HEK293 (cell line): Measurements from ENCODE around the gene CUL1.

Source experiments
- CTCF ChIA-PET: fragments of 350-600 bp; formaldehyde crosslinking; extraction: SDS; loops from one replicate; lab custom pipeline; 2021; ENCODE audit warnings: antibody characterized with exemption; lab: Yijun Ruan, JAX
- POLR2A ChIA-PET: fragments of 300-600 bp; formaldehyde crosslinking; extraction: SDS; loops from one replicate; lab custom pipeline; 2020; ENCODE audit warnings: antibody characterized with exemption, inconsistent platforms; lab: Yijun Ruan, JAX
- H3K27ac ChIP-seq: fragments of 200-500 bp; sonication (Bioruptor generic); 2 replicates; pipeline ENCODE4 v1.5.1; 2014; ENCODE audit warnings: low read depth, low read length, control low read depth, inconsistent platforms; ENCODE audit errors: extremely low read depth
- H3K36me3 ChIP-seq, 2 experiments: fragments of 200-500 bp in 1 of 2; sonication (Bioruptor generic) in 1 of 2; 1 replicate in 1 of 2; 2 replicates in 1 of 2; pipeline ENCODE4 v1.5.1; 2014 to 2017; ENCODE audit warnings: inconsistent platforms in 2 of 2, low read length in 2 of 2; ENCODE audit not compliant: control insufficient read depth in 2 of 2, insufficient read depth in 1 of 2
- H3K4me1 ChIP-seq: fragments of 200-500 bp; sonication (Bioruptor generic); 2 replicates; pipeline ENCODE4 v1.5.1; 2014; ENCODE audit warnings: mild to moderate bottlenecking, low read length, inconsistent platforms; ENCODE audit not compliant: control insufficient read depth, insufficient read depth
- H3K4me3 ChIP-seq: 2 replicates; pipeline ENCODE4 v1.5.1; 2011; ENCODE audit warnings: low read depth, mild to moderate bottlenecking, control low read depth, low read length, moderate library complexity
- H3K9me3 ChIP-seq: fragments of 200-500 bp; sonication (Bioruptor generic); 2 replicates; pipeline ENCODE4 v1.5.1; 2014; ENCODE audit warnings: low read depth, low read length, inconsistent platforms; ENCODE audit not compliant: control insufficient read depth, insufficient read depth
- GLIS1 ChIP-seq: fragments of 450-650 bp; formaldehyde crosslinking; IDR thresholded peaks from 2 replicates; pipeline ENCODE4 v1.5.1; 2016; ENCODE audit warnings: missing biosample characterization, missing genetic modification characterization
- HOXA7 ChIP-seq: sonication (generic); formaldehyde crosslinking; IDR thresholded peaks from 2 replicates; pipeline ENCODE4 v1.8.1; 2022; ENCODE audit warnings: missing genetic modification reagents, borderline replicate concordance
- IKZF3 ChIP-seq: fragments of 450-650 bp; IDR thresholded peaks from 2 replicates; pipeline ENCODE4 v1.5.0; 2018; ENCODE audit warnings: missing biosample characterization, mild to moderate bottlenecking, missing genetic modification characterization, moderate library complexity
- SCRT1 ChIP-seq: fragments of 450-650 bp; formaldehyde crosslinking; IDR thresholded peaks from 2 replicates; pipeline ENCODE4 v1.5.1; 2016; ENCODE audit warnings: missing biosample characterization, missing genetic modification characterization, borderline replicate concordance
- SCRT2 ChIP-seq: fragments of 450-650 bp; formaldehyde crosslinking; IDR thresholded peaks from 2 replicates; pipeline ENCODE4 v1.5.1; 2016; ENCODE audit warnings: missing biosample characterization, missing genetic modification characterization
- SP3 ChIP-seq: fragments of 450-650 bp; formaldehyde crosslinking; IDR thresholded peaks from 2 replicates; pipeline ENCODE4 v1.5.1; 2016; ENCODE audit warnings: missing biosample characterization, missing genetic modification characterization
- ZBTB17 ChIP-seq: fragments of 450-650 bp; formaldehyde crosslinking; IDR thresholded peaks from 2 replicates; pipeline ENCODE4 v1.5.1; 2016; ENCODE audit warnings: missing biosample characterization, missing genetic modification characterization
- ZEB2 ChIP-seq: fragments of 450-650 bp; formaldehyde crosslinking; IDR thresholded peaks from 2 replicates; pipeline ENCODE4 v1.5.1; 2016; ENCODE audit warnings: missing biosample characterization, missing genetic modification characterization
- ZIC2 ChIP-seq: fragments of 450-650 bp; formaldehyde crosslinking; IDR thresholded peaks from 2 replicates; pipeline ENCODE4 v1.5.1; 2016; ENCODE audit warnings: missing biosample characterization, missing genetic modification characterization
- ZNF114 ChIP-seq: fragments of 450-650 bp; formaldehyde crosslinking; IDR thresholded peaks from 2 replicates; pipeline ENCODE4 v1.5.0; 2017; ENCODE audit warnings: missing biosample characterization, missing genetic modification characterization
- ZNF121 ChIP-seq: fragments of 450-650 bp; formaldehyde crosslinking; IDR thresholded peaks from 2 replicates; pipeline ENCODE4 v1.5.1; 2016; ENCODE audit warnings: missing biosample characterization, missing genetic modification characterization
- ZNF140 ChIP-seq: fragments of 450-650 bp; formaldehyde crosslinking; IDR thresholded peaks from 2 replicates; pipeline ENCODE4 v1.5.1; 2016; ENCODE audit warnings: missing biosample characterization, missing genetic modification characterization
- ZNF335 ChIP-seq: fragments of 450-650 bp; formaldehyde crosslinking; conservative IDR thresholded peaks from 2 replicates; pipeline ENCODE4 v1.5.1; 2016; ENCODE audit warnings: missing biosample characterization, missing genetic modification characterization
- ZNF423 ChIP-seq: fragments of 450-650 bp; formaldehyde crosslinking; IDR thresholded peaks from 2 replicates; pipeline ENCODE4 v1.5.1; 2016; ENCODE audit warnings: missing biosample characterization, missing genetic modification characterization
- ZNF48 ChIP-seq: fragments of 450-650 bp; formaldehyde crosslinking; IDR thresholded peaks from 2 replicates; pipeline ENCODE4 v1.5.1; 2016; ENCODE audit warnings: missing biosample characterization, missing genetic modification characterization
- ZNF510 ChIP-seq: fragments of 450-650 bp; formaldehyde crosslinking; IDR thresholded peaks from 2 replicates; pipeline ENCODE4 v1.5.1; 2018; ENCODE audit warnings: mild to moderate bottlenecking, missing genetic modification characterization, missing biosample characterization; ENCODE audit not compliant: insufficient replicate concordance
- ZNF514 ChIP-seq: fragments of 450-650 bp; formaldehyde crosslinking; IDR thresholded peaks from 2 replicates; pipeline ENCODE4 v1.5.1; 2016; ENCODE audit warnings: missing biosample characterization, missing genetic modification characterization
- ZNF571 ChIP-seq: fragments of 450-650 bp; formaldehyde crosslinking; IDR thresholded peaks from 2 replicates; pipeline ENCODE4 v1.5.0; 2017; ENCODE audit warnings: missing biosample characterization, missing genetic modification characterization
- ZNF76 ChIP-seq: fragments of 450-650 bp; formaldehyde crosslinking; IDR thresholded peaks from 2 replicates; pipeline ENCODE4; 2016; ENCODE audit warnings: low read depth, missing biosample characterization, missing genetic modification characterization, borderline replicate concordance
- TF ChIP-seq, protein P1 (sequence below): fragments of 450-650 bp; formaldehyde crosslinking; IDR thresholded peaks from 2 replicates; pipeline ENCODE4; 2016; ENCODE audit warnings: missing biosample characterization, missing genetic modification characterization
- TF ChIP-seq, protein P2 (sequence below): fragments of 450-650 bp; formaldehyde crosslinking; IDR thresholded peaks from 2 replicates; pipeline ENCODE4 v1.5.1; 2016; ENCODE audit warnings: missing biosample characterization, missing genetic modification characterization
- TF ChIP-seq, protein P3 (sequence below): fragments of 450-650 bp; formaldehyde crosslinking; IDR thresholded peaks from 2 replicates; pipeline ENCODE4 v1.5.1; 2016; ENCODE audit warnings: missing biosample characterization, missing genetic modification characterization, borderline replicate concordance

CUL1 gene

DNA sequence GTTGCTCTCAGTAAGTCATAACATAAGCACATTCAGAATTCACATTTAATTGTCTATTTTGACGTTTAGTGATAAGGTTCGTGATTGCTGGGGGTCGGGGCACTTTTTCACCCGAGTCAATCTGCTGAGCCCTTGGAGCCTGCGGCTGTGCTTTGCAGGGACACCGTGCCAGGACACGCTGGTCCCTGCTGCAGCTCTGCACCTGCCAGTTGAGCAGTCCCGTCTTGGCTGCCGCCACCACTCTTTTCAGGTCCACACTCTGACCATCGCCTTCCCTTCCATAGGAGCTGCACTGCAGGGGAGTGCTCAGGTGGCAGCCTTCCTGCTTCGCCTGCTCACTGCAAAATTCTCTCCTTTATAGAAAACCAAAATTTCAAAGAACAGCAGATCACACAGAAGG is 36.4 kb downstream of the CUL1 start (continued):
- TF ChIP-seq, protein P1, sequence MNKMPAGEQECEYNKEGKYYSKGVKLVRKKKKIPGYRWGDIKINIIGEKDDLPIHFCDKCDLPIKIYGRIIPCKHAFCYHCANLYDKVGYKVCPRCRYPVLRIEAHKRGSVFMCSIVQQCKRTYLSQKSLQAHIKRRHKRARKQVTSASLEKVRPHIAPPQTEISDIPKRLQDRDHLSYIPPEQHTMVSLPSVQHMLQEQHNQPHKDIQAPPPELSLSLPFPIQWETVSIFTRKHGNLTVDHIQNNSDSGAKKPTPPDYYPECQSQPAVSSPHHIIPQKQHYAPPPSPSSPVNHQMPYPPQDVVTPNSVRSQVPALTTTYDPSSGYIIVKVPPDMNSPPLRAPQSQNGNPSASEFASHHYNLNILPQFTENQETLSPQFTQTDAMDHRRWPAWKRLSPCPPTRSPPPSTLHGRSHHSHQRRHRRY (tag by site-specific recombination), result no peak
- TF ChIP-seq ZNF114, result no peak
- TF ChIP-seq, all 188 proteins: peak for 0

DNA sequence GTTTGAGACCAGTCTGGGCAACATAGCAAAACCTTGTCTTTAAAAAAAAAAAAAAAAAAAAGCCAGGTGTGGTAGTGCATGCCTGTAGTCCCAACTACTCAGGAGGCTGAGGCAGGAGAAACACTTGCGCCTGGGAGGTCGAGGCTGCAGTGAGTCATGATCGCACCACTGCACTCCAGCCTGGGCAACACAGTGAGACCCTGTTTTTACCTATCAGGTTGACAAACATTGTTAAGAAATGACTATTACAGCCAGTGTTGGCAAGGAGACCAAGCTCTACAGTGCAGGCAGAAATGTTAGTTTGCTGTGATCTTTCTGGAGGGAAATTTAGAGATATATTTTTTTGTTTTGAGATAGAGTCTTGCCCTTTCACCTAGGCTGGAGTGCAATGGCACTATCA is 37.3 kb downstream of the CUL1 start:
- Histone ChIP-seq H3K9me3 (no peaks in the 10 kb centered on the region), H3K27ac (no peak overlapping the region)
- TF ChIP-seq ZNF121 (tag by site-specific recombination) (peak; percentile 37; the same call in 1 of the 2 replicates), ZNF335 (tag by site-specific recombination) (no peak)
- TF ChIP-seq, all 188 proteins: peak for 1
- H3K36me3 ChIP-seq, result peaks cover 13 to 63% of the 10 kb centered on the region in 2 experiments
- H3K4me3 ChIP-seq, result no peak overlapping the region
- no peaks in the 10 kb centered on the region for H3K4me1 ChIP-seq
- POLR2A ChIA-PET, result no interaction called here
- CTCF ChIA-PET, result no interaction called here

DNA sequence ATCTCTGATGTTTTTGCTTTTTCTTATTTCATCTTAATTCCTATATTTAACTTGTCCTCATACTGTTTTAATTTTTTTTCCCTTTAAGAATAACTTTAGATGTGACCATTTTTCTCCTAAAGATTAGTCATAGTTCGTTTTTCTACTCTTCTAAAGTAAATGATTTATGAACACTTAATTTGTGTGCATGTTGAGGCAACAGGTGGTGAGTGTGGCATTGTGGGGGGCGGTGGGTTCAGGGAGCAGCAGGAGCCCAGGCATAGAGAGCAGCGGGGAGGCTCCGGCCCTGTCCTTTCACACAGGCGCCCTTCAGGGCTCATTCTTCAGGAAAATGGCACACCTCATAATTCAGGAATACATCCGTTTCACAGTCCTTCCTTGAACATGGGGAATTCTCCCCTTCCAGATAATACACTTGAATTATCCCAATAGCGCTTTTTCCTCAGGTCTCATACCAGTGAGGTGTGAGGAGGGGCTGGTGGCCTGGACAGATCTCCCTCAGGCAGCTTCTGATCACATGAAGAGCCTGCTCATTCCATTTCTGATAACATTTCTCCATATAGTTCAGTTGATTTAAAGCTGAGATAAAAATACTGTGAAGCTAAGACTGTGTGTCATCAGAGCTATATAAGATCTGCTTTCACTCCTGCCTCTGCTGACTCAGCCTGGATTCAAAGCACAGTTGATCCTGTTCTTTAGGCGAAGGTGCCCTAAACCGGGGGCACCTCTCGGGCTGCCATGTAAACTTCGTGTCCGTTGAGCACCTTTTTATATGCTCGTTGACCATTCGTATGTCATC is 40.2 kb downstream of the CUL1 start:
- CTCF ChIA-PET, result interaction anchor here (0.6 kb wide), 1 partner anchor 42 kb away, joined by 5 read pairs; no protein-coding TSS in a partner anchor
- Histone ChIP-seq H3K36me3 (peaks cover 5 to 55% of the 10 kb centered on the region in 2 experiments; a peak in 2 of 3 replicates), H3K4me3 (no peak overlapping the region), H3K27ac (no peak overlapping the region), H3K4me1 (no peaks in the 10 kb centered on the region), H3K9me3 (no peaks in the 10 kb centered on the region)
- TF ChIP-seq SCRT1 (tag by site-specific recombination) (peak; percentile 77; the same call in 1 of the 2 replicates), ZIC2 (tag by site-specific recombination) (peak; percentile 85), GLIS1 (0 out of 2 replicates have a peak, but pooled peaks have one; percentile 21), SCRT2 (tag by site-specific recombination) (peak; percentile 89), ZBTB17 (tag by site-specific recombination) (no peak), HOXA7 (CRISPR knock-in tag) (no peak), ZEB2 (tag by site-specific recombination) (no peak)
- TF ChIP-seq, protein P2, sequence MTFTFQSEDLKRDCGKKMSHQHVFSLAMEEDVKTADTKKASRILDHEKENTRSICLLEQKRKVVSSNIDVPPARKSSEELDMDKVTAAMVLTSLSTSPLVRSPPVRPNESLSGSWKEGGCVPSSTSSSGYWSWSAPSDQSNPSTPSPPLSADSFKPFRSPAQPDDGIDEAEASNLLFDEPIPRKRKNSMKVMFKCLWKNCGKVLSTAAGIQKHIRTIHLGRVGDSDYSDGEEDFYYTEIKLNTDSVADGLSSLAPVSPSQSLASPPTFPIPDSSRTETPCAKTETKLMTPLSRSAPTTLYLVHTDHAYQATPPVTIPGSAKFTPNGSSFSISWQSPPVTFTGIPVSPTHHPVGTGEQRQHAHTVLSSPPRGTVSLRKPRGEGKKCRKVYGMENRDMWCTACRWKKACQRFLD (tag by site-specific recombination), result no peak
- TF ChIP-seq, protein P3, sequence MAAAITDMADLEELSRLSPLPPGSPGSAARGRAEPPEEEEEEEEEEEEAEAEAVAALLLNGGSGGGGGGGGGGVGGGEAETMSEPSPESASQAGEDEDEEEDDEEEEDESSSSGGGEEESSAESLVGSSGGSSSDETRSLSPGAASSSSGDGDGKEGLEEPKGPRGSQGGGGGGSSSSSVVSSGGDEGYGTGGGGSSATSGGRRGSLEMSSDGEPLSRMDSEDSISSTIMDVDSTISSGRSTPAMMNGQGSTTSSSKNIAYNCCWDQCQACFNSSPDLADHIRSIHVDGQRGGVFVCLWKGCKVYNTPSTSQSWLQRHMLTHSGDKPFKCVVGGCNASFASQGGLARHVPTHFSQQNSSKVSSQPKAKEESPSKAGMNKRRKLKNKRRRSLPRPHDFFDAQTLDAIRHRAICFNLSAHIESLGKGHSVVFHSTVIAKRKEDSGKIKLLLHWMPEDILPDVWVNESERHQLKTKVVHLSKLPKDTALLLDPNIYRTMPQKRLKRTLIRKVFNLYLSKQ (tag by site-specific recombination), result no peak
- POLR2A ChIA-PET, result interaction anchor here (0.5 kb wide), 1 partner anchor 147 kb away, joined by 4 read pairs; no protein-coding TSS in a partner anchor

DNA sequence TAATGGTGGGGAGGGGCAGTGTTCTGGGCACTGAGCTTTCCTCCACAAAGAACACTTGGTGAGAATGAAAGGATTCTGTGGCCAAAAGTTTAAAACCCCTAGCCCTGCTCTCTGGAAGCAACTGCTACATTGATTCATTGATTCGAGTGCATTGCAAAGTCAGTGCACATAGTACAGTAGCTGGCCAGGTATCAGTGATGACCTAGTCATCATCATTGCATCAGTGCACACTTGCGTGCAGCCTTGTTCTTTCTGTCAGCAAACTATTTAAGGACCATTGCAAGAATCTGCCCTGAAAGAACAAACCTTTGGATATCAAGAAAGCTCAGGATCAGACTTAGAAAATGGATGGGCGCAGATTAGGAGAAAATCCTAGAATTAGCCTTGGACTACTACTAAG is 47.4 kb downstream of the CUL1 start:
- Histone ChIP-seq H3K4me1 (no peaks in the 10 kb centered on the region), H3K4me3 (no peak overlapping the region), H3K27ac (no peak overlapping the region), H3K9me3 (no peaks in the 10 kb centered on the region), H3K36me3 (peaks cover 0 to 20% of the 10 kb centered on the region in 2 experiments; a peak in 1 of 3 replicates)
- POLR2A ChIA-PET, result no interaction called here
- TF ChIP-seq, protein P1 (tag by site-specific recombination), result no peak
- TF ChIP-seq ZNF423 (tag by site-specific recombination), result no peak
- no peak for TF ChIP-seq ZNF140 (tag by site-specific recombination)
- no peak for TF ChIP-seq SP3 (tag by site-specific recombination)
- TF ChIP-seq ZNF76 (tag by site-specific recombination), result no peak
- TF ChIP-seq ZNF510, result no peak
- TF ChIP-seq ZNF571 (tag by site-specific recombination), result no peak
- no peak for TF ChIP-seq ZNF48 (tag by site-specific recombination)
- TF ChIP-seq ZNF514, result no peak
- no peak for TF ChIP-seq IKZF3 (tag by site-specific recombination)
- CTCF ChIA-PET, result interaction anchor here (2.2 kb wide), 1 partner anchor 29 kb away, joined by 7 read pairs; no protein-coding TSS in a partner anchor
